GM12872 (cell line): ENCODE data around the gene FBXL3.

Experiments used
- CTCF ChIP-seq: IDR thresholded peaks from 3 replicates; pipeline ENCODE4 v1.5.1; 2011; ENCODE audit warnings: low read depth, mild to moderate bottlenecking, low read length, moderate library complexity; ENCODE audit not compliant: insufficient read depth

Gene FBXL3, protein sequence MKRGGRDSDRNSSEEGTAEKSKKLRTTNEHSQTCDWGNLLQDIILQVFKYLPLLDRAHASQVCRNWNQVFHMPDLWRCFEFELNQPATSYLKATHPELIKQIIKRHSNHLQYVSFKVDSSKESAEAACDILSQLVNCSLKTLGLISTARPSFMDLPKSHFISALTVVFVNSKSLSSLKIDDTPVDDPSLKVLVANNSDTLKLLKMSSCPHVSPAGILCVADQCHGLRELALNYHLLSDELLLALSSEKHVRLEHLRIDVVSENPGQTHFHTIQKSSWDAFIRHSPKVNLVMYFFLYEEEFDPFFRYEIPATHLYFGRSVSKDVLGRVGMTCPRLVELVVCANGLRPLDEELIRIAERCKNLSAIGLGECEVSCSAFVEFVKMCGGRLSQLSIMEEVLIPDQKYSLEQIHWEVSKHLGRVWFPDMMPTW

GRCh38 chr13:77026861-77027621, at the start of gene FBXL3:
TSS of gene FBXL3 (minus strand) at chr13:77027159. CDS start at chr13:77021860, 5,299 bp downstream.
- TF ChIP-seq CTCF = no peak

DNA sequence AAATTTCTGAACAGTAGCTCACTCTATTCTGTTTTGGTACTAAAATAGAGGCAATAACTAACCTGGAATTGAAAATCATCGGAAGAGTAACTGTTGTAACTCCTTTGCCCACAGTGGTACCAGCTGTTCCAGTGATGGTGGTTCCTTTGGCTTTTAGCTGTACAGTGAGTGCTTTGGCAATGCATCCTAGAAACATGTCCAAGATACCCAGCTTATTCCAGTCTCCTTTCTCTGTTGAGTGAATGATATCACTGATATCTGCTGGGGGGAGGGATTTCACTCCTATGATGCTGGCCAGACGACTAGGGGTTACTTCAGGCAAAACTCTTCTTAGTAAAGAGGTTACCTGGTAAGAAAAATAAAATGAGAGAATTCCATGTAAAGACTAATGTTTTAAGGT, 40.6 kb upstream of the FBXL3 start:
- TF ChIP-seq CTCF = no peak

GRCh38 chr13:77065461-77066147, 38.6 kb upstream of the FBXL3 start:
- TF ChIP-seq CTCF = no peak

DNA sequence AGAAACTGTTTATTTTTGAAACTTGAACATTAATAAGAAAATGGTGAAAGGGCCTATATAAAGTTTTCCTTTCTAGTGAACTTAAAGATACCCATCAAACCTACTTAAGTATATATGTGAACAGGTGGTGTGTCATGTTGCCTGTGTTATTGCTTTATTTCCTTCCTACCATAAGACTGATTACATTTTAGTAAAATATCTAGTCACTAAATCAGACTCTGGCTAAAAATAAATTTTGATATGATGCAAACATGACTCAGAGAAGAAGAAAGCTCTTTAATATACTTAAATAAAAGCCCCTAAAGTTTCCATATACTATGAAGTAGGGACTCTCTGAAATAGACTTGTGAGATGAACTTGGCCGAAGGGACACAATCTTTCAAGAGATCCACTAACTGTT, 35.1 kb upstream of the FBXL3 start:
- no peak for TF ChIP-seq CTCF

- no peak for TF ChIP-seq CTCF
These were observed 34.4 kb upstream of the FBXL3 start for GRCh38 chr13:77061362-77061761.

- TF ChIP-seq CTCF = no peak
These were observed 29.9 kb upstream of the FBXL3 start for GRCh38 chr13:77056886-77057285.

DNA sequence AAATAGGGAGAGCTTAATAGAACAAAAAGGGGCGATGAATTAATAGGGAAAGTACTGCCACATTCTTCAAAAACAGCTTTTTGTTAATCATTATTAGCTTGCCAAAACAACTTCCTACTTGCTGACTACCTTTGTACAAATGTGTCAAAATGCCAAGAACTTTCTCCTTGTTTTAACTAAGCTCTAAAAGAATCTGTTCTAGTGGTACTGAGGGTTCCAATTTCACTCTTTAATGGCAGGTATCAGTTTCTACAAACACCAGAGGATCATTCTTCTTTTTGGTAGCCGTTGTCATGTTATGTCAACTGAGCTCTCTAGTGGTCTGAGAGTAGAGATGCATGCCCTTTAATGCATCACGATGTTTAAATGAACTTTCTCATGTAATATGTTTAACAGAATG, 29.4 kb upstream of the FBXL3 start:
- no peak for TF ChIP-seq CTCF
